ENCODE results near the gene PDE4D.

DNA sequence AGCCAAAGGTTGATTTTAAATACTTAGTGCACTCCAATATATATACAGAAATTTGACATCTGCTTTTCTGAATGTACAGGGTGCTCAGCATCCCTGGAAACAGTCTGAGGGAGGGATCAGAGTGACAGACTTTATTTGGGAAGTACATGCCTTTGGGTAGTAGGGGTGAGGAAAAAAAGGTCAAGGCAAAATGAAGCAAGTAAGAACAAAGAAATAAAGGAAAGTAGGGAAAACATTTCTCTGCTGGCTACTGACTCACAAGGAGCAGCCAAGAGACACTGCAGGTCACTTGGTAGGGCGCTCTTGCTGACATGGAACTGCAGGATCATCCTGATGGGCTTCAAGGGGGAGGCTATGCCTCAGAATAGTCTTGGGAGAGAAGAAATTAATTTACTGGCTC is 929.7 kb downstream of the PDE4D start:
- TF ChIP-seq, protein P1, sequence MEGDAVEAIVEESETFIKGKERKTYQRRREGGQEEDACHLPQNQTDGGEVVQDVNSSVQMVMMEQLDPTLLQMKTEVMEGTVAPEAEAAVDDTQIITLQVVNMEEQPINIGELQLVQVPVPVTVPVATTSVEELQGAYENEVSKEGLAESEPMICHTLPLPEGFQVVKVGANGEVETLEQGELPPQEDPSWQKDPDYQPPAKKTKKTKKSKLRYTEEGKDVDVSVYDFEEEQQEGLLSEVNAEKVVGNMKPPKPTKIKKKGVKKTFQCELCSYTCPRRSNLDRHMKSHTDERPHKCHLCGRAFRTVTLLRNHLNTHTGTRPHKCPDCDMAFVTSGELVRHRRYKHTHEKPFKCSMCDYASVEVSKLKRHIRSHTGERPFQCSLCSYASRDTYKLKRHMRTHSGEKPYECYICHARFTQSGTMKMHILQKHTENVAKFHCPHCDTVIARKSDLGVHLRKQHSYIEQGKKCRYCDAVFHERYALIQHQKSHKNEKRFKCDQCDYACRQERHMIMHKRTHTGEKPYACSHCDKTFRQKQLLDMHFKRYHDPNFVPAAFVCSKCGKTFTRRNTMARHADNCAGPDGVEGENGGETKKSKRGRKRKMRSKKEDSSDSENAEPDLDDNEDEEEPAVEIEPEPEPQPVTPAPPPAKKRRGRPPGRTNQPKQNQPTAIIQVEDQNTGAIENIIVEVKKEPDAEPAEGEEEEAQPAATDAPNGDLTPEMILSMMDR (IDR thresholded peaks at IDR 0.05) = no peak
- no peak for TF ChIP-seq EZH2 (IDR thresholded peaks at IDR 0.05; ENCODE audit: borderline replicate concordance, insufficient read depth, low read depth, low read length, poor library complexity, severe bottlenecking)
